HUES6 (cell line): ENCODE results near the gene CMTM3.
"Not testable (repeated sequence)": the region's sequence is repeated elsewhere in the genome, so short reads cannot be mapped to it uniquely, and the experiment has no call there.

Source experiments
- H3K27ac ChIP-seq: 2 replicates; pipeline ENCODE4 v1.7.0; 2013; ENCODE audit warnings: low read depth, mild to moderate bottlenecking, low read length, inconsistent platforms
- H3K27me3 ChIP-seq: 2 replicates; pipeline ENCODE4 v1.6.1; 2013; ENCODE audit warnings: low read length; ENCODE audit not compliant: control insufficient read depth, insufficient read depth
- H3K36me3 ChIP-seq: 2 replicates; pipeline ENCODE4 v1.6.1; 2013; ENCODE audit warnings: low read length; ENCODE audit not compliant: control insufficient read depth, insufficient read depth
- H3K4me1 ChIP-seq: 2 replicates; pipeline ENCODE4 v1.6.1; 2013; ENCODE audit warnings: low read length; ENCODE audit not compliant: control insufficient read depth, insufficient read depth
- H3K4me3 ChIP-seq: 2 replicates; pipeline ENCODE4 v1.5.1; 2013; ENCODE audit warnings: low read depth, low read length
- H3K9ac ChIP-seq: one replicate; pipeline ENCODE4 v1.6.1; 2013; ENCODE audit warnings: mild to moderate bottlenecking, low read length
- H3K9me3 ChIP-seq: 2 replicates; pipeline ENCODE4 v1.6.1; 2013; ENCODE audit warnings: low read depth, low read length; ENCODE audit not compliant: control insufficient read depth, insufficient read depth

The CMTM3 gene

DNA sequence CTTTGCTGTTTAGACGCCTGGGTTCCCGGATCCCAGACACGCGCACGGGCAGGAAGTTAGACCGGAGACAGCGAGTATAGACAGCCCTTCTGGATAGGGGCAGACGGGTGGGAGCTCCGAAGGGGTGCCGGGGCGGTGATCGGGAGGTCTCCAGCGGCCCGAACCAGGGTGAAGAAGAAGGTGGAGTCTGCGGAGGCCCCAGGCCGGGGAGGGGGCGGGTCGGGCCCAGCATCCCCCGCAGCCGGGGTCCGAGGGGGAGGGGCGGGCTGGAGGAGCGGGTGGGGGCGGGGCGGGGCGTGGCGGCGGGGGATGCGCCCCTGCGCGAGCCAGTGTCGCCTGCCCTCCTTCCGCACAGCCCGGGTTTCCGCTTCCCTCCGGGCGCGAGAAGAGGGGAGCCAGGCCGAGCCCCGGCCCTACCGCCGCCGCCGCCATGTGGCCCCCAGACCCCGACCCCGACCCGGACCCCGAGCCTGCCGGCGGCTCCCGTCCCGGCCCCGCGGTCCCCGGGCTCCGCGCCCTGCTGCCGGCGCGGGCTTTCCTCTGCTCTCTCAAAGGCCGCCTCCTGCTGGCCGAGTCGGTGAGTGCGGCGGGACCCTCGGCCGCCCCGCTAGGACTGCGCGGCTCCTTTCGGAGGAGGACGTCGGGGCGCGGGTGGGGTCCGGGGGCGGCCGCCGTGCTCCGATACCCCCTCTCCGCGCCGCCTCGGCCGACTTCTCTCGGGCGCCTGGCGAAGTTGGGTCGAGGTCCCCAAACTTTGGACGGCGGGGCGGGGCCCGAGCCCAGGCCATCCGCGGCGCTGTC lies at the start of gene CMTM3:
Gene CMTM3, plus strand, starts transcription at position 329 of the 801 bp plus-strand sequence. Its CDS starts 102 bp downstream, at position 431.
- peak within 1 kb of the TSS; percentile 50; the same call in 1 of the 2 replicates for H3K27ac ChIP-seq
- H3K9ac ChIP-seq: peak within 1 kb of the TSS; percentile 63
- no peaks in the 10 kb centered on the region for H3K9me3 ChIP-seq
- peak within 1 kb of the TSS; percentile 64 for H3K4me3 ChIP-seq
- peaks cover 27% of the 10 kb centered on the region for H3K4me1 ChIP-seq
- peaks cover 3% of the 10 kb centered on the region; the same call in 1 of the 2 replicates for H3K27me3 ChIP-seq
- peaks cover 9% of the 10 kb centered on the region for H3K36me3 ChIP-seq

DNA sequence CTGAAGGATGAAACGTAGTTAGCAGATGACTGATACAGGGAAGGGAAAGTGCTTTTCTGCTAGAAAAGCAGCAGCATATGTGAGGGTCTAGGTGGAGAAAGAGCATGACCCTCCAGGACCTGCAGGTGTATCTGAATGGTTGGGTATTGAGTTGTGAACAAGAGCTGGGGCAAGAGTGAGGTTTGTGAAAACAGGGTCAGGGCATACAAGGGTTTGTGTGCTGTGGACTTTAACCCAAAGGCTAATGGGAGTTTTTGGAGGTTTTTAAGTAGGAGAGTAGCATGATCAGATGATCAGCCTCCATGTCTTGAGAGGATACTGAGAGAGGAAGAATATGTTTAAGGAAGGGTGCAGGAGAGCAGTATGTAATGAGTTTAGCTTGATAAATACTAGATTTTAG lies 44.4 kb upstream of the CMTM3 start:
- Histone ChIP-seq H3K4me3 (no peak overlapping the region), H3K9me3 (no peaks in the 10 kb centered on the region), H3K36me3 (0 out of 2 replicates have a peak, but pooled peaks cover 6% of the 10 kb centered on the region), H3K4me1 (no peaks in the 10 kb centered on the region), H3K27me3 (no peaks in the 10 kb centered on the region), H3K9ac (no peak overlapping the region), H3K27ac (no peak overlapping the region)

DNA sequence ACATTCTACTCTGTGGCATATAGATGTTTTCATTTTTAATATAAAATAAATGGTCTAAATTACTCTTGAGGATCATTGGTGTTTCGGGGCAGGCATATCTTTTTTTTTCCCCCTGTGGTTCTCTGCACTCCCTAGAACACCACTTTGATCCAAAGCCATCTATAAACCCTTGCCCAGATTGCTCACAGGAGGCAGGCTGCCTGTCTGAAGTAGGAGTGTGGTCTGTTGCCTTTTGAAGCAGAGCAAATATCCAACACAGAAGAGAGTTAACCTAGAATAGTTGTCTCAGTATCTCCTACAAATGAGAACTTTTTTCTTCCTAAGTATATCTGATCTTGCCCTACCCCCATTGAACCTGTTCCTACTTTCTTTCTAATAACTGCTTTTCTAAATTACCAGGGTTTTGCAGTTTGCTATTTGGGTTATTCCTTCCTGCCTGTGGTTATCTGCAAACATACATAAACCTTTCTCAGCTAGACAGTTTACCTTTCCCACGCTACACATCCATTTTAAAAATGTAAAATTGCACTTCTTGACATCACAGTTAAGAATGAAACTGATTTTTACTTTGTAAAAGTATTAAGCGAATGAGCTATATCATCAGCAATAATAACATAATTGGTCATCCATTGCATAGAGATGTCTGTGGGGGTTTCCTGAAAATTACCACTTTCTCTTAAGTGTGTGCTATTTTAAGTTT lies 43.0 kb upstream of the CMTM3 start:
- no peaks in the 10 kb centered on the region for H3K27me3 ChIP-seq
- no peak overlapping the region for H3K27ac ChIP-seq
- H3K36me3 ChIP-seq: peaks cover 9% of the 10 kb centered on the region
- no peaks in the 10 kb centered on the region for H3K9me3 ChIP-seq
- H3K9ac ChIP-seq: no peak overlapping the region
- no peak overlapping the region for H3K4me3 ChIP-seq
- no peaks in the 10 kb centered on the region for H3K4me1 ChIP-seq

DNA sequence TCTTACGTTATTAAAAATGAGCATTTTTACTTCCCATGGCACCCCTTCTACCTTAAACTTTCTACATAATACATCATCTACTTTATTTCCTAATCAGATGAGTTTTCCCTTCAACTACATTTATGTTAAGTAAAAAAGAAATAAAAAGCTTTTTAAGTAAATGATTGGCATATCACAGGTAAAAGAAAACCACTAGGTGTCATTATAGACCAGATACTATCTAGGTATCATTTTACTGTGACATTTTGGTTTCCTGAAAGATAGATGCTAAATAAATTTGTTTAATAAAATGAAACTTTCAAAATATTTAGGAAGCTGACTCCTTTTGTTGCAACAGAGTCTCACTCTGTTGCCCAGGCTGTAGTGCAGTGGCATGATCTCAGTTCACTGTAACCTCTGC lies 42.1 kb upstream of the CMTM3 start:
- peaks cover 13% of the 10 kb centered on the region for H3K36me3 ChIP-seq

GRCh38 chr16:66562986-66563385 lies 41.5 kb upstream of the CMTM3 start:
- Histone ChIP-seq H3K4me1 (no peaks in the 10 kb centered on the region), H3K27me3 (no peaks in the 10 kb centered on the region), H3K27ac (no peak overlapping the region), H3K9ac (no peak overlapping the region), H3K4me3 (no peak overlapping the region), H3K36me3 (peaks cover 13% of the 10 kb centered on the region), H3K9me3 (no peaks in the 10 kb centered on the region)

More for the DNA sequence above, 42.1 kb upstream of the CMTM3 start:
- Histone ChIP-seq H3K27ac (no peak overlapping the region), H3K9me3 (no peaks in the 10 kb centered on the region), H3K4me1 (no peaks in the 10 kb centered on the region), H3K27me3 (no peaks in the 10 kb centered on the region), H3K9ac (no peak overlapping the region), H3K4me3 (no peak overlapping the region)

DNA sequence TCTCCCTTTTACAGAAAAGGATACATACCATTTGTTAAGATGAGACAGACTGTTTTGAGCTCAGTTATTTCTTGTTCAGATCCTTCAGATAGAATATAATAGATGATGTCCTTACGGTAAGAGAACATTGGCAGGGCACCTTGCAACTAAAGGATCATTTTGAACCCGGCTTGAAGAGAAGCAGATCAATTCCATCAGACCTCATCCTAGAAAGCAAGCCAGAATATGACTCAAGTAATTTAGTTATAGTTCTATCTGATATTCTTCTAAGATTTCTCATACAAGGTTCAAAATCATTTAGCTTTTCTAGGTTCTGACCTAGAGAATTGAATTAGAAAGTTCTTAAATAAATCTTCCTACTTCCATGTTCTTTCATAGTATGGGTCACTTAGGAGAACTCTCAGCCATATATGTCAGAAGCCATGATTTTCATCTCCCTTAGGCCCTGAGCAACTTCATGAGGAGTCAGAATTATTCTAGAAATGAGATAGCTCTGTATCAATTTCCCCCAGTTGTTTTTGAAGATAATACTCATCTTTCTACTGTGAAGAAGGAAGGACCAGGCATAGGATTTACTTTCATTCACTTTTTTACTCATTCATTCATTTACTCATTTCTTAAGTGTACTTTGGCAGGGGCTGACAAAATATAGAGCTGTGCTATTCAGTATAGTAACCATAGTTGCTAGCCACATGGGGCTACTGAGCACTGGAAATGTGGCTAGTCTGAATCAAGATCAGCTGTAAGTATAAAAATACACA lies 40.8 kb upstream of the CMTM3 start:
- Histone ChIP-seq H3K9ac (no peak overlapping the region), H3K4me1 (no peaks in the 10 kb centered on the region), H3K27me3 (no peaks in the 10 kb centered on the region), H3K4me3 (no peak overlapping the region), H3K36me3 (peaks cover 13% of the 10 kb centered on the region), H3K9me3 (no peaks in the 10 kb centered on the region), H3K27ac (no peak overlapping the region)

DNA sequence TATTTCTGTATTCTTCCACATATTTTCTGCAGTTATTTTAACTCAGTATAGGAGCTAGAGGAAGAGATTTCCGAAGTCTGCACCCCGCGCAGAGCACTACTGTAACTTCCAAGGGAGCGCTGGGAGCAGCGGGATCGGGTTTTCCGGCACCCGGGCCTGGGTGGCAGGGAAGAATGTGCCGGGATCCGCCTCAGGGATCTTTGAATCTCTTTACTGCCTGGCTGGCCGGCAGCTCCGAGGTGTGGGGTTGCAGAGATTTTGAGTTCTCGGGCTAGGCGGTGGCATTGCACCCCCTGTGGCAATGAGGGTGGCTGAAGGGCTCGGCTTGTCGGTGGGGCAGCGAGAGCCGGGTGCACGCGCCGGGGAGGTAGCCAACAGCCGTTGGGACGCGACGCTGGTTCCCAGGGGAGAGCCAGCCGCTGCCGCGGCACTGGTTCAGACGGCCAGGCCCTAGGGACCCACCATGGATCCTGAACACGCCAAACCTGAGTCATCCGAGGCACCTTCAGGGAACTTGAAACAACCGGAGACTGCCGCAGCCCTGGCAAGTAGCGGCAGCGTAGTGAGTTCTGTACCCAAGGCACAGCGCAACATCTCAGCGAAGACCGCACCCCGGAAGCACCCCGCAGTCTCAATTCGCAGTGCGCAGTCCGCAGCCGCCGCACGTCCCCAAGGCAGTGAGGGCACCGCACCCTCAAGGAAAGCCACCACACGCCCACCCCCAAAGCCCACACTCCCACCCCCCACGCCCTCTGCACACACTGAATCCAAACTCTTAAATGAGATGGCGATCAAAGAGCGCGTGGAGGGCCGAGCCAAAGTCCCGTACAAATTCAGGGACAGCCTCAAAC lies 38.2 kb upstream of the CMTM3 start, which contains the start of gene CMTM1:
Gene CMTM1, plus strand, starts transcription at position 389 of the 851 bp plus-strand sequence. Its CDS starts 75 bp downstream, at position 464.
- Histone ChIP-seq H3K9ac (no peak within 1 kb of the TSS), H3K36me3 (peaks cover 11% of the 10 kb centered on the region), H3K9me3 (no peaks in the 10 kb centered on the region)

DNA sequence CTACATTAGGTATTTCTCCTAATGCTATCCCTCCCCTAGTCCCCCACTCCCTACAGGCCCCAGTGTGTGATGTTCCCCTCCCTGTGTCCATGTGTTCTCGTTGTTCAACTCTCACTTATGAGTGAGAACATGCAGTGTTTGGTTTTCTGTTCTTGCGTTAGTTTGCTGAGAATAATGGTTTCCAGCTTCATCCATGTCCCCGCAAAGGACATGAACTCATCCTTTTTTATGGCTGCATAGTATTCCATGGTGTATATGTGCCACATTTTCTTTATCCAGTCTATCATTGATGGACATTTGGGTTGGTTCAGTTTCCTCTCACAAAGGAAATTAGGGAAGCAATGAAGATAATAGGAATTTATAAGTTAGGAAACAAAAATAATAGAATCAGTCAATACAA lies 37.2 kb upstream of the CMTM3 start:
- H3K4me3 ChIP-seq, H3K27ac ChIP-seq, H3K27me3 ChIP-seq, H3K4me1 ChIP-seq, H3K9ac ChIP-seq, H3K9me3 ChIP-seq: not testable (repeated sequence)
- H3K36me3 ChIP-seq: peaks cover 11% of the 10 kb centered on the region

More for the DNA sequence above, 38.2 kb upstream of the CMTM3 start, which contains the start of gene CMTM1:
- Histone ChIP-seq H3K27ac (no peak within 1 kb of the TSS), H3K4me1 (no peaks in the 10 kb centered on the region), H3K27me3 (no peaks in the 10 kb centered on the region), H3K4me3 (no peak within 1 kb of the TSS)

DNA sequence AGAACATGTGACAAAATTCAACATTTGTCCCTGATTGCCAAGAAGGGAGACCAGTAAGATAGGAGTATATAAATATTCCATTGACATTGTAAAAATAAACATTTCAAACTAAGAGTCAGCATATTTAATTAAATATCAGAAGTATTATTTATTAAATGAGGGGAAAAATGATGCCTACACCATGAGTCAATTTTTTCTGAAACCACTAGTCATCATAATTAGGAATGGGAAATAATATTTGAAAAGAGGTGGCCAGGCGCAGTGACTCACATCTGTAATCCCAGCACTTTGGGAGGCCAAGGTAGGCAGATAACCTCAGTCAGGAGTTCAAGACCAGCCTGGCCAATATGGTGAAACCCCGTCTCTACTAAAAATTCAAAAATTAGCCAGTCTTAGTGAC lies 36.1 kb upstream of the CMTM3 start:
- peaks cover 10% of the 10 kb centered on the region for H3K36me3 ChIP-seq
- no peak overlapping the region for H3K27ac ChIP-seq
- H3K4me1 ChIP-seq: no peaks in the 10 kb centered on the region
- H3K27me3 ChIP-seq: no peaks in the 10 kb centered on the region
- no peaks in the 10 kb centered on the region for H3K9me3 ChIP-seq
- no peak overlapping the region for H3K9ac ChIP-seq
- no peak overlapping the region for H3K4me3 ChIP-seq

- no peaks in the 10 kb centered on the region for H3K4me1 ChIP-seq
- no peak overlapping the region for H3K27ac ChIP-seq
- H3K27me3 ChIP-seq: no peaks in the 10 kb centered on the region
- H3K9ac ChIP-seq: no peak overlapping the region
- H3K9me3 ChIP-seq: no peaks in the 10 kb centered on the region
- H3K4me3 ChIP-seq: no peak overlapping the region
- peaks cover 7% of the 10 kb centered on the region for H3K36me3 ChIP-seq
Observed at GRCh38 chr16:66569131-66569530, 35.4 kb upstream of the CMTM3 start.
